ENCODE measurements around the gene CD3E. TPM values are rescaled to one million over a fixed set of nuclear protein-coding genes. Genes with fewer than 3 reads are reported as not detected.

CD3E gene
- total and polyA plus RNA-seq, 2 of the 13 experiments (the other 11 are each of a cell fraction or from before 2014, with no cell fraction given) = not detected

DNA sequence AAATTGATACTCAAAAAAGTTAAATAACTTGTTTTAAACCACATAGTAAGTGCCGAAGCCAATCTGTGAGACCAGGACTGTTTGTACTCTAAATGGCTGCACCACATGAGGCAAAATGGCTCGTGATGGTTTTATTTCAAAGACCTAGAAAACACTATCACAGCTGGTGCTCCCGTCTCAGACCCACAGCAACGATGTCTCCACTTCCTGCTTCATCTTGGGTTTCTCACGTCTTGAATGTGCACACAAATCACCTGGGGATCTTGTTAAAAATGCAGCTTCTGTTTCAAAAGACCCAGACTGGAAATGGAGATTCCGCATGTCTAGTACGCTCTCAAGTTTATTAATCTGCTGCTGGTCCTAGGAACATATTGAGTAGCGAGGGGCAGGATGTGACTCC is 1.2 kb downstream of the CD3E start (continued):
- TF ChIP-seq SP1 (IDR thresholded peaks at IDR 0.05) (no peak), SP1 (CRISPR knock-in tag; IDR thresholded peaks at IDR 0.05) (no peak), NR2F6 (IDR thresholded peaks at IDR 0.05) (no peak), NR2F6 (CRISPR knock-in tag; IDR thresholded peaks at IDR 0.05) (no peak)
- TF ChIP-seq, protein P1, sequence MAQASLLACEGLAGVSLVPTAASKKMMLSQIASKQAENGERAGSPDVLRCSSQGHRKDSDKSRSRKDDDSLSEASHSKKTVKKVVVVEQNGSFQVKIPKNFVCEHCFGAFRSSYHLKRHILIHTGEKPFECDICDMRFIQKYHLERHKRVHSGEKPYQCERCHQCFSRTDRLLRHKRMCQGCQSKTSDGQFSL (CRISPR knock-in tag; IDR thresholded peaks at IDR 0.05) = no peak
- TF ChIP-seq, protein P2, sequence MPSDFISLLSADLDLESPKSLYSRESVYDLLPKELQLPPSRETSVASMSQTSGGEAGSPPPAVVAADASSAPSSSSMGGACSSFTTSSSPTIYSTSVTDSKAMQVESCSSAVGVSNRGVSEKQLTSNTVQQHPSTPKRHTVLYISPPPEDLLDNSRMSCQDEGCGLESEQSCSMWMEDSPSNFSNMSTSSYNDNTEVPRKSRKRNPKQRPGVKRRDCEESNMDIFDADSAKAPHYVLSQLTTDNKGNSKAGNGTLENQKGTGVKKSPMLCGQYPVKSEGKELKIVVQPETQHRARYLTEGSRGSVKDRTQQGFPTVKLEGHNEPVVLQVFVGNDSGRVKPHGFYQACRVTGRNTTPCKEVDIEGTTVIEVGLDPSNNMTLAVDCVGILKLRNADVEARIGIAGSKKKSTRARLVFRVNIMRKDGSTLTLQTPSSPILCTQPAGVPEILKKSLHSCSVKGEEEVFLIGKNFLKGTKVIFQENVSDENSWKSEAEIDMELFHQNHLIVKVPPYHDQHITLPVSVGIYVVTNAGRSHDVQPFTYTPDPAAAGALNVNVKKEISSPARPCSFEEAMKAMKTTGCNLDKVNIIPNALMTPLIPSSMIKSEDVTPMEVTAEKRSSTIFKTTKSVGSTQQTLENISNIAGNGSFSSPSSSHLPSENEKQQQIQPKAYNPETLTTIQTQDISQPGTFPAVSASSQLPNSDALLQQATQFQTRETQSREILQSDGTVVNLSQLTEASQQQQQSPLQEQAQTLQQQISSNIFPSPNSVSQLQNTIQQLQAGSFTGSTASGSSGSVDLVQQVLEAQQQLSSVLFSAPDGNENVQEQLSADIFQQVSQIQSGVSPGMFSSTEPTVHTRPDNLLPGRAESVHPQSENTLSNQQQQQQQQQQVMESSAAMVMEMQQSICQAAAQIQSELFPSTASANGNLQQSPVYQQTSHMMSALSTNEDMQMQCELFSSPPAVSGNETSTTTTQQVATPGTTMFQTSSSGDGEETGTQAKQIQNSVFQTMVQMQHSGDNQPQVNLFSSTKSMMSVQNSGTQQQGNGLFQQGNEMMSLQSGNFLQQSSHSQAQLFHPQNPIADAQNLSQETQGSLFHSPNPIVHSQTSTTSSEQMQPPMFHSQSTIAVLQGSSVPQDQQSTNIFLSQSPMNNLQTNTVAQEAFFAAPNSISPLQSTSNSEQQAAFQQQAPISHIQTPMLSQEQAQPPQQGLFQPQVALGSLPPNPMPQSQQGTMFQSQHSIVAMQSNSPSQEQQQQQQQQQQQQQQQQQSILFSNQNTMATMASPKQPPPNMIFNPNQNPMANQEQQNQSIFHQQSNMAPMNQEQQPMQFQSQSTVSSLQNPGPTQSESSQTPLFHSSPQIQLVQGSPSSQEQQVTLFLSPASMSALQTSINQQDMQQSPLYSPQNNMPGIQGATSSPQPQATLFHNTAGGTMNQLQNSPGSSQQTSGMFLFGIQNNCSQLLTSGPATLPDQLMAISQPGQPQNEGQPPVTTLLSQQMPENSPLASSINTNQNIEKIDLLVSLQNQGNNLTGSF (CRISPR knock-in tag; IDR thresholded peaks at IDR 0.05) = no peak

DNA sequence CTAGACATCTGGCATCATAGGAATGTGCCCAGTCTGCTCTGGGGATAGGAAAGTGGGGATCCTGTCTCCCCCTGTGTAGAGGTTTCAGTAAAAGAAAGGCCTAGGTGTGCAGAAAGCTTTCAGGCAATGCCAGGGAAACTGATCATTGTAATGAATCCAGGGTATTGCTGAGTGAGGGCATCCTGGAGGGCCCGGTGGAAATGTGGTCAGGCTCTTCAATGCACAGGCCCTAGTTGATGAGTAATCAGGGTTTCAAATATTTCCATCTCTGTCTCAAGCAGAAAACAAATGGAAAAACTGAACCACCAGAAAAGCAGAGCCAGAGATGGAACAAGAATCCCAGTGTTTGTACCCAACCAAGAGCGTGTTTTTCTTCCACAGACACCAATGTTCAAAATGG is 2.0 kb downstream of the CD3E start:
- FAIRE-seq = no peak
- POLR2A ChIA-PET = no interaction called here
- no peak for TF ChIP-seq EED (CRISPR knock-in tag; IDR thresholded peaks at IDR 0.05)
- TF ChIP-seq, protein P3, sequence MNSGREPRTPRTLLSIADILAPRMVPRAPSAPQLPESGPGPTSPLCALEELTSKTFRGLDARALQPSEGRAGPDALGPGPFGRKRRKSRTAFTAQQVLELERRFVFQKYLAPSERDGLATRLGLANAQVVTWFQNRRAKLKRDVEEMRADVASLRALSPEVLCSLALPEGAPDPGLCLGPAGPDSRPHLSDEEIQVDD (CRISPR knock-in tag; IDR thresholded peaks at IDR 0.05; ENCODE audit: borderline replicate concordance) = no peak
- no peak for TF ChIP-seq IRF2 (CRISPR knock-in tag; IDR thresholded peaks at IDR 0.05)
- TF ChIP-seq MTF2 (CRISPR knock-in tag; IDR thresholded peaks at IDR 0.05; ENCODE audit: borderline replicate concordance) = no peak
- TF ChIP-seq SNRNP70 (IDR thresholded peaks at IDR 0.05; ENCODE audit: low read depth, low read length) = no peak
- no peak for TF ChIP-seq ARNT (IDR thresholded peaks at IDR 0.05)
- TF ChIP-seq ZMYM2 (CRISPR knock-in tag; IDR thresholded peaks at IDR 0.05) = no peak
- TF ChIP-seq, protein P4, sequence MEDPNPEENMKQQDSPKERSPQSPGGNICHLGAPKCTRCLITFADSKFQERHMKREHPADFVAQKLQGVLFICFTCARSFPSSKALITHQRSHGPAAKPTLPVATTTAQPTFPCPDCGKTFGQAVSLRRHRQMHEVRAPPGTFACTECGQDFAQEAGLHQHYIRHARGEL (CRISPR knock-in tag; IDR thresholded peaks at IDR 0.05) = no peak
- TF ChIP-seq, protein P5, sequence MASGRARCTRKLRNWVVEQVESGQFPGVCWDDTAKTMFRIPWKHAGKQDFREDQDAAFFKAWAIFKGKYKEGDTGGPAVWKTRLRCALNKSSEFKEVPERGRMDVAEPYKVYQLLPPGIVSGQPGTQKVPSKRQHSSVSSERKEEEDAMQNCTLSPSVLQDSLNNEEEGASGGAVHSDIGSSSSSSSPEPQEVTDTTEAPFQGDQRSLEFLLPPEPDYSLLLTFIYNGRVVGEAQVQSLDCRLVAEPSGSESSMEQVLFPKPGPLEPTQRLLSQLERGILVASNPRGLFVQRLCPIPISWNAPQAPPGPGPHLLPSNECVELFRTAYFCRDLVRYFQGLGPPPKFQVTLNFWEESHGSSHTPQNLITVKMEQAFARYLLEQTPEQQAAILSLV (CRISPR knock-in tag; IDR thresholded peaks at IDR 0.05; ENCODE audit: borderline replicate concordance) = no peak
- TF ChIP-seq, protein P6, sequence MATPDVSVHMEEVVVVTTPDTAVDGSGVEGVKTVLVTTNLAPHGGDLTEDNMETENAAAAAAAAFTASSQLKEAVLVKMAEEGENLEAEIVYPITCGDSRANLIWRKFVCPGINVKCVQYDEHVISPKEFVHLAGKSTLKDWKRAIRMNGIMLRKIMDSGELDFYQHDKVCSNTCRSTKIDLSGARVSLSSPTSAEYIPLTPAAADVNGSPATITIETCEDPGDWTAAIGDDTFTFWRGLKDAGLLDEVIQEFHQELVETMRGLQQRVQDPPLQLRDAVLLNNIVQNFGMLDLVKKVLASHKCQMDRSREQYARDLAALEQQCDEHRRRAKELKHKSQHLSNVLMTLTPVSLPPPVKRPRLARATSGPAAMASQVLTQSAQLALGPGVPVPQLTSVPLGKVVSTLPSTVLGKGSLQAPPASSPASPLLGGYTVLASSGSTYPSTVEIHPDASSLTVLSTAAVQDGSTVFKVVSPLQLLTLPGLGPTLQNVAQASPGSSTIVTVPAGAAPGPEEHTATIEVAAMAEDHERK (CRISPR knock-in tag; IDR thresholded peaks at IDR 0.05; ENCODE audit: low read depth) = no peak
- TF ChIP-seq ZNF350 (CRISPR knock-in tag; IDR thresholded peaks at IDR 0.05; ENCODE audit: borderline replicate concordance, low read depth) = no peak

More for the DNA sequence above, 2.0 kb downstream of the CD3E start:
- in situ Hi-C loops (cut with HindIII; ENCODE audit: extremely low pct_ligation_motif_present, low pct_unique_long_range_greater_than_20kb) (no loop called here), intact Hi-C loops (cut with micrococcal nuclease; ENCODE audit: unreplicated experiment) (no loop called here)
- H3K27ac ChIP-seq (ENCODE audit: extremely low read length, insufficient read depth, low read length) = no peak overlapping the region
- no peaks in the 10 kb centered on the region for H3K9me3 ChIP-seq (ENCODE audit: low read length)
- CTCF ChIA-PET (ENCODE audit: low intra/inter-chr PET ratio, low total read pairs) = no interaction called here
- H3K4me2 ChIP-seq (ENCODE audit: low read depth, low read length) = no peak overlapping the region
- no peaks in the 10 kb centered on the region for H4K20me1 ChIP-seq (ENCODE audit: insufficient read depth, low read length)
- ATAC-seq = no peak
- no peaks in the 10 kb centered on the region for H3K79me2 ChIP-seq (ENCODE audit: insufficient read depth, low read length)
- H3K4me1 ChIP-seq (ENCODE audit: insufficient read depth, low read length) = no peaks in the 10 kb centered on the region
- peaks cover 0 to 34% of the 10 kb centered on the region in 2 experiments; a peak in 4 of 5 replicates for H3K27me3 ChIP-seq (ENCODE audit: control insufficient read depth in 1 of 2, insufficient read depth in 2 of 2, low read length in 2 of 2)
- no peaks in the 10 kb centered on the region for H3K36me3 ChIP-seq (replicated peaks in 1 of 2; ENCODE audit: control insufficient read depth in 1 of 2, insufficient read depth in 2 of 2, low read length in 2 of 2)
- no peak overlapping the region for H3K9ac ChIP-seq (ENCODE audit: insufficient read depth, low read depth, low read length)
- H2AFZ ChIP-seq (ENCODE audit: low read length) = no peak overlapping the region
- H3K4me3 ChIP-seq (replicated peaks in 1 of 3; ENCODE audit: insufficient read depth in 1 of 3, low read depth in 2 of 3, low read length in 3 of 3) = no peak overlapping the region
- no TSS peak for BruUV-seq (replicated peaks)
- WGBS (ENCODE audit: low lambda C conversion rate) = 0% methylated on average over 2 of the region's 2 CpGs
- no peak for DNase-seq (ENCODE audit: low spot score)
